Endothelial cell of umbilical vein (primary cell): ENCODE measurements around the gene NEK6. TPM values are rescaled to one million over a fixed set of nuclear protein-coding genes. Genes with fewer than 3 reads are reported as not detected.

ENCODE experiments used
- BruUV-seq: library from RNA; stranded (reverse); fragments of 400-500 nt; replicated peaks from 2 replicates; lab custom pipeline; 2021; lab: Mats Ljungman, UMichigan
- CTCF ChIA-PET: fragments of 300-600, 350-600 bp; sonication (Branson Sonifier 250); formaldehyde crosslinking; loops from one replicate; lab custom pipeline; 2021; ENCODE audit warnings: antibody characterized with exemption, inconsistent platforms; lab: Charles Lee
- POLR2A ChIA-PET: fragments of 300-600, 350-600 bp; sonication (Branson Sonifier 250); formaldehyde crosslinking; loops from one replicate; lab custom pipeline; 2021; ENCODE audit warnings: antibody characterized with exemption, inconsistent platforms; lab: Charles Lee
- DNase-seq: peaks from one replicate; pipeline ENCODE4 v3.0.0-alpha.2; 2011; ENCODE audit warnings: low read depth, low spot score
- FAIRE-seq: peaks from 2 replicates; lab custom pipeline; 2011; peaks lifted over from hg19 to GRCh38; lab: Jason Lieb, UNC
- H2AFZ ChIP-seq: 2 replicates; pipeline ENCODE4 v1.6.0; 2012; ENCODE audit warnings: low read depth, low read length, control low read depth, inconsistent platforms
- H3K27ac ChIP-seq: 2 replicates; pipeline ENCODE4 v1.5.1; 2011; ENCODE audit warnings: low read depth, mild to moderate bottlenecking, control low read depth, low read length, moderate library complexity; ENCODE audit not compliant: insufficient read depth
- H3K27me3 ChIP-seq, 2 experiments: 2 replicates each; pipeline versions ENCODE4 v1.6.0 to v1.6.1; 2011; ENCODE audit warnings: low read length in 2 of 2, mixed read lengths in 1 of 2; ENCODE audit not compliant: control insufficient read depth in 2 of 2, insufficient read depth in 2 of 2
- H3K36me3 ChIP-seq, 2 experiments: 2 replicates in 1 of 2; 3 replicates in 1 of 2; pipeline ENCODE4 v1.5.1; 2011; ENCODE audit warnings: low read length in 2 of 2, mild to moderate bottlenecking in 1 of 2, moderate library complexity in 1 of 2; ENCODE audit not compliant: control insufficient read depth in 2 of 2, insufficient read depth in 2 of 2; ENCODE audit errors: extremely low read depth in 1 of 2
- H3K4me1 ChIP-seq: 3 replicates; pipeline ENCODE4 v1.5.1; 2011; ENCODE audit warnings: mild to moderate bottlenecking, low read length; ENCODE audit not compliant: control insufficient read depth, insufficient read depth; ENCODE audit errors: extremely low read depth
- H3K4me2 ChIP-seq: 2 replicates; pipeline ENCODE4 v1.6.1; 2011; ENCODE audit warnings: low read length, control low read depth, mixed read lengths; ENCODE audit not compliant: insufficient read depth
- H3K4me3 ChIP-seq, 3 experiments: fragments of 200-600 bp in 1 of 3; sonication (generic), shearing (Covaris generic) in 1 of 3; replicated peaks in 1 of 3; 2 replicates each; pipeline ENCODE4 v1.5.1; 2011 to 2016; ENCODE audit warnings: control low read depth in 3 of 3, low read length in 3 of 3, mild to moderate bottlenecking in 2 of 3, inconsistent platforms in 1 of 3, low read depth in 1 of 3, moderate library complexity in 1 of 3; ENCODE audit not compliant: insufficient read depth in 1 of 3
- H3K79me2 ChIP-seq: 2 replicates; pipeline ENCODE4 v1.6.0; 2012; ENCODE audit warnings: low read length, inconsistent platforms; ENCODE audit not compliant: control insufficient read depth, insufficient read depth
- H3K9ac ChIP-seq: replicated peaks from 2 replicates; pipeline ENCODE3; 2011; ENCODE audit warnings: low read length, control low read depth; ENCODE audit not compliant: insufficient read depth; ENCODE audit errors: extremely low read depth
- H3K9me1 ChIP-seq: replicated peaks from 3 replicates; pipeline ENCODE4 v1.6.0; 2011; ENCODE audit warnings: mild to moderate bottlenecking, low read length; ENCODE audit not compliant: control insufficient read depth, insufficient read depth; ENCODE audit errors: extremely low read depth
- H3K9me3 ChIP-seq: replicated peaks from 2 replicates; pipeline ENCODE4 v1.5.1; 2012; ENCODE audit warnings: low read length, inconsistent platforms; ENCODE audit not compliant: control insufficient read depth, insufficient read depth
- H4K20me1 ChIP-seq: replicated peaks from 2 replicates; pipeline ENCODE3; 2011; ENCODE audit warnings: mild to moderate bottlenecking, low read length; ENCODE audit not compliant: control insufficient read depth, insufficient read depth; ENCODE audit errors: extremely low read depth
- CTCF ChIP-seq, 2 donors: IDR thresholded peaks; 1 replicate in 1 of 2; 2 replicates in 1 of 2; pipeline ENCODE4 v1.5.1; 2011; ENCODE audit warnings: low read length in 2 of 2, mild to moderate bottlenecking in 2 of 2, moderate library complexity in 2 of 2, control low read depth in 1 of 2, inconsistent platforms in 1 of 2, low read depth in 1 of 2; ENCODE audit not compliant: insufficient read depth in 1 of 2; ENCODE audit errors: extremely low read depth in 1 of 2
- EZH2 ChIP-seq: IDR thresholded peaks from 2 replicates; pipeline ENCODE4 v1.6.1; 2012; ENCODE audit warnings: borderline replicate concordance, low read depth, mild to moderate bottlenecking, moderate library complexity, low read length, inconsistent platforms; ENCODE audit not compliant: severe bottlenecking
- FOS ChIP-seq: IDR thresholded peaks from 2 replicates; pipeline ENCODE4 v1.6.1; 2011; ENCODE audit warnings: mild to moderate bottlenecking, low read length, moderate library complexity, borderline replicate concordance; ENCODE audit not compliant: insufficient read depth
- GATA2 ChIP-seq: IDR thresholded peaks from 2 replicates; pipeline ENCODE4 v1.7.0; 2011; ENCODE audit warnings: low read depth, mild to moderate bottlenecking, moderate library complexity, mixed read lengths, low read length; ENCODE audit not compliant: insufficient read length, insufficient read depth
- JUN ChIP-seq: IDR thresholded peaks from 2 replicates; pipeline ENCODE4 v1.6.1; 2011; ENCODE audit warnings: borderline replicate concordance, low read depth; ENCODE audit not compliant: insufficient read length, insufficient read depth
- MAX ChIP-seq: IDR thresholded peaks from 2 replicates; pipeline ENCODE4 v1.6.1; 2011; ENCODE audit not compliant: insufficient read depth, insufficient read length
- MYC ChIP-seq: IDR thresholded peaks from one replicate; pipeline ENCODE4 v1.6.1; 2011; ENCODE audit warnings: mild to moderate bottlenecking, low read depth, low read length
- POLR2A ChIP-seq: IDR thresholded peaks from 2 replicates; pipeline ENCODE4 v1.6.1; 2012; ENCODE audit warnings: low read depth, mild to moderate bottlenecking, control low read depth, low read length
- POLR2AphosphoS5 ChIP-seq: IDR thresholded peaks from 2 replicates; pipeline ENCODE4 v1.6.1; 2012; ENCODE audit warnings: low read depth, mild to moderate bottlenecking, control low read depth, low read length, moderate library complexity; ENCODE audit not compliant: insufficient read depth
- dilution Hi-C: fragments of 300-500 bp; cut with MboI; formaldehyde crosslinking; loops from one replicate; pipeline ENCODE4 v1.15.0; 2019; ENCODE audit warnings: low sequenced_read_pairs; ENCODE audit not compliant: extremely low pct_ligation_motif_present
- intact Hi-C: fragments of 100-400 bp; cut with micrococcal nuclease; formaldehyde crosslinking; loops from one replicate; pipeline ENCODE4 v1.10.0; 2022
- polyA plus RNA-seq, 4 experiments: library from polyadenylated mRNA; depleted of rRNA in 3 of 4; stranded (reverse) in 3 of 4; unstranded in 1 of 4; fragments of >200 nt; gene quantifications; 2 replicates each; pipeline versions ENCODE4 v1.2.1 to v1.2.3, GENCODE V29; 2011 to 2012; ENCODE audit warnings: missing spikeins in 1 of 4
- total RNA-seq: library from RNA; stranded (reverse); gene quantifications from 2 replicates; pipeline ENCODE4 v1.2.3, GENCODE V29; 2021

Gene NEK6
- total and polyA plus RNA-seq, 2 donors (not counting 3 experiments of a cell fraction or from before 2014, with no cell fraction given): 64.3 to 67.1 TPM

- TF ChIP-seq FOS (no peak), MYC (no peak), GATA2 (no peak), CTCF (IDR thresholded peaks at IDR 0.05; ENCODE audit: extremely low read depth in 1 of 2, insufficient read depth in 1 of 2, low read depth in 1 of 2, low read length in 2 of 2) (no peak), POLR2A (no peak), POLR2AphosphoS5 (no peak), JUN (no peak), MAX (no peak), EZH2 (no peak)
- Histone ChIP-seq H3K79me2 (peaks cover 83% of the 10 kb centered on the region), H3K9ac (no peak overlapping the region), H3K4me2 (no peak overlapping the region), H3K27me3 (no peaks in the 10 kb centered on the region), H4K20me1 (peaks cover 4% of the 10 kb centered on the region), H3K4me1 (peaks cover 14% of the 10 kb centered on the region), H3K4me3 (no peak overlapping the region), H3K36me3 (peaks cover 0 to 18% of the 10 kb centered on the region in 2 experiments), H3K9me3 (no peaks in the 10 kb centered on the region), H2AFZ (no peak overlapping the region), H3K9me1 (no peaks in the 10 kb centered on the region), H3K27ac (no peak overlapping the region)
- ChIA-PET POLR2A (no interaction called here), CTCF (interaction anchor here (1.0 to 1.7 kb wide), 5 partner anchors 8 to 258 kb away, joined by 4 to 6 read pairs (median 4); no protein-coding TSS in a partner anchor)
- FAIRE-seq (peak; percentile 4), DNase-seq (no peak)
- BruUV-seq: no TSS peak
- dilution Hi-C loops: no loop called here
- intact Hi-C loops: no loop called here
Measured at GRCh38 chr9:124384846-124385245, 127.1 kb downstream of the NEK6 start.
